Testis (tissue), 3 donors: ENCODE measurements around the gene RNF121. TPM values are rescaled to one million over a fixed set of nuclear protein-coding genes. Genes with fewer than 3 reads are reported as not detected.

ENCODE experiments used
- DNase-seq: peaks from one replicate; pipeline ENCODE4 v3.0.0-alpha.2; 2019
- H3K27ac ChIP-seq, 2 donors: fragments of 200-600 bp; sonication (generic); one replicate each; pipeline ENCODE4 v1.5.1; 2019
- H3K27me3 ChIP-seq: fragments of 200-600 bp; sonication (generic); one replicate; pipeline ENCODE4 v1.5.1; 2019
- H3K36me3 ChIP-seq: fragments of 200-600 bp; sonication (generic); one replicate; pipeline ENCODE4 v1.5.1; 2017; ENCODE audit warnings: low read depth; ENCODE audit errors: missing control alignments
- H3K4me1 ChIP-seq: fragments of 200-600 bp; sonication (generic); one replicate; pipeline ENCODE4 v1.5.1; 2019
- H3K4me3 ChIP-seq, 2 donors: fragments of 200-600 bp; sonication (generic); one replicate each; pipeline ENCODE4 v1.5.1; 2017 to 2019
- H3K9me3 ChIP-seq: fragments of 200-600 bp; sonication (generic); one replicate; pipeline ENCODE4 v1.5.1; 2017
- POLR2A ChIP-seq: fragments of 450-650 bp; IDR thresholded peaks from one replicate; pipeline ENCODE4 v1.6.1; 2017; ENCODE audit warnings: antibody characterized with exemption, mild to moderate bottlenecking, moderate library complexity
- WGBS, 2 donors: methylation state at CpG; one replicate each; pipeline ENCODE4 v1.1.5; 2018; 5-methylcytosine and 5-hydroxymethylcytosine counted together
- intact Hi-C: fragments of 100-400 bp; cut with DNase I; formaldehyde crosslinking; loops from one replicate; pipeline ENCODE4 v1.15.1; 2023; ENCODE audit warnings: low total_unique reads
- polyA plus RNA-seq: library from polyadenylated mRNA; stranded (reverse); fragments of 350-450 nt; fragmentation: Illumina TruSeq; extraction: RNeasy Lipid Tissue Mini Kit (QIAGEN cat#74804); gene quantifications from one replicate; pipeline ENCODE4 v1.2.3, GENCODE V29; 2014; ENCODE audit warnings: low read depth, low replicate concordance; ENCODE audit not compliant: insufficient read depth
- total RNA-seq, 2 donors: library from RNA; depleted of rRNA; stranded (reverse); fragments of >200 nt; gene quantifications; one replicate each; pipeline ENCODE4 v1.2.3, GENCODE V29; 2016
- TF ChIP-seq, protein P1 (sequence below), 3 experiments: fragments of 450-650 bp in 2 of 3; fragments of 200-600 bp in 1 of 3; sonication (generic) in 1 of 3; IDR thresholded peaks; one replicate each; pipeline ENCODE4 v1.5.1; 2016 to 2019; ENCODE audit warnings: antibody characterized with exemption in 3 of 3, mild to moderate bottlenecking in 2 of 3, moderate library complexity in 1 of 3

The RNF121 gene
- total and polyA plus RNA-seq, 3 donors from 2014 or later: 51.7 to 72.5 (median 54.4) TPM

DNA sequence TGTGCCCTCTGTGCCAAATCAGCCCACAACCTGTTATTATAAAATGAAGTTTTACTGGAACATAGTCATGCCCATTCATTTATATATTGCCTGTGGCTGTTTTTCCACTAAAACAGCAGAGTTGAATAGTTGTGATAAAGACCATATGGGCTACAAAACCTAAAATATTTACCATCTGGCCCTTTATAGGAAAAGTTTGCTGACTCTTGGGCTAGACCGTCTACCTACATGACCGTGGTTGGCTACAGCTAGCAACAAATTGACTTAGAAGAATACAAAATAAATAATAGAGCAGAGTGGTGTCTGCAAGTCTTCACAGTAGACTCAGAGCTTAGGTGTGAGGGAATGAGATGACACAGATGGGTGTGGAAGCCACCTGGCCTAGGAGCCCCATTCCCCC, 58.7 kb downstream of the RNF121 start:
- DNase-seq: no peak
- Histone ChIP-seq H3K27me3 (no peaks in the 10 kb centered on the region), H3K4me1 (no peaks in the 10 kb centered on the region), H3K27ac (no peak overlapping the region), H3K4me3 (no peak overlapping the region), H3K9me3 (no peaks in the 10 kb centered on the region), H3K36me3 (no peaks in the 10 kb centered on the region)
- no peak for TF ChIP-seq POLR2A
- intact Hi-C loops: no loop called here
- 35% methylated on average over 2 of the region's 2 CpGs for WGBS, 2 donors

DNA sequence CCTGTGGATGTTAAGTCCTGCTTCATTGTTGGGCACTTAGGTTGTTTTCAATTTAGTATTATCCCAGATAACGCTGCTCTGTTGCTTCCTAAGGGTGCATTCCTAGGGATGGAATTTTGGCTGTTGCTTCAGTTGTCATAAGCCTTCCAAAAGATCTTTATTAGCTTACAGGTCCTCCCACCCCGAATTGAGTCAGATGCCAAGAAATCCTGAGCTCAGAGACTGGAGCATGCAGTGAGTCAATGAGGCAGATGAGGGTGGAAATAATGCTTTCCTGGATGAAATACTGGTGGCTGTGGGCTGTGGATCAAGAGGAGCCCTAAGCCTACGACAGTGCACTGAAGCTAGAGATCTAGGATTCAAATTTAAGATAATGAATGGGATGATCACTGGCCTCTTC, 59.2 kb downstream of the RNF121 start:
- Histone ChIP-seq H3K36me3 (no peaks in the 10 kb centered on the region), H3K27ac (no peak overlapping the region), H3K9me3 (no peaks in the 10 kb centered on the region), H3K27me3 (no peaks in the 10 kb centered on the region), H3K4me3 (no peak overlapping the region), H3K4me1 (no peaks in the 10 kb centered on the region)
- intact Hi-C loops: no loop called here
- TF ChIP-seq, protein P1, sequence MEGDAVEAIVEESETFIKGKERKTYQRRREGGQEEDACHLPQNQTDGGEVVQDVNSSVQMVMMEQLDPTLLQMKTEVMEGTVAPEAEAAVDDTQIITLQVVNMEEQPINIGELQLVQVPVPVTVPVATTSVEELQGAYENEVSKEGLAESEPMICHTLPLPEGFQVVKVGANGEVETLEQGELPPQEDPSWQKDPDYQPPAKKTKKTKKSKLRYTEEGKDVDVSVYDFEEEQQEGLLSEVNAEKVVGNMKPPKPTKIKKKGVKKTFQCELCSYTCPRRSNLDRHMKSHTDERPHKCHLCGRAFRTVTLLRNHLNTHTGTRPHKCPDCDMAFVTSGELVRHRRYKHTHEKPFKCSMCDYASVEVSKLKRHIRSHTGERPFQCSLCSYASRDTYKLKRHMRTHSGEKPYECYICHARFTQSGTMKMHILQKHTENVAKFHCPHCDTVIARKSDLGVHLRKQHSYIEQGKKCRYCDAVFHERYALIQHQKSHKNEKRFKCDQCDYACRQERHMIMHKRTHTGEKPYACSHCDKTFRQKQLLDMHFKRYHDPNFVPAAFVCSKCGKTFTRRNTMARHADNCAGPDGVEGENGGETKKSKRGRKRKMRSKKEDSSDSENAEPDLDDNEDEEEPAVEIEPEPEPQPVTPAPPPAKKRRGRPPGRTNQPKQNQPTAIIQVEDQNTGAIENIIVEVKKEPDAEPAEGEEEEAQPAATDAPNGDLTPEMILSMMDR (IDR thresholded peaks at IDR 0.05): no peak
- TF ChIP-seq POLR2A: no peak
- no peak for DNase-seq
- 35 to 49% methylated on average over 3 of the region's 3 CpGs for WGBS, 2 donors

DNA sequence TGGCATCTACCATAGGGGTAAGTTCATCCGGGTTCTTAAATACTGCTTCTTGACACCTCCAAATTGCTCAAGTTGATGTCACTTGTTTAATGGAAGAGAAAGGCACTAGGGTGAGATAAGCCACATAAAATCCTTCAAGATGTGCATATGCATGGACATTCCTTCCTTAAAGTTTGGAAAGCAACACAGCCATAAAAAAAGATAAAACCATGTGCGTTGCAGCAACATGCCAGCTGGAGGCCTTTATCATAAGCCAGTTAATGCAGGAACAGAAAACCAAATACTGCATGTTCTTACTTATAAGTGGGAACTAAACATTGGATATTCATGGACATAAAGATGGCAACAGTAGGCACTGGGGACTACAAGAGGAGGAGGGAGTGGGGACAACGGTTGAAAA, 61.9 kb downstream of the RNF121 start:
- TF ChIP-seq POLR2A: no peak
- TF ChIP-seq, protein P1 (IDR thresholded peaks at IDR 0.05): no peak
- no peak overlapping the region for H3K27ac ChIP-seq
- H3K9me3 ChIP-seq: no peaks in the 10 kb centered on the region
- no peak overlapping the region for H3K4me3 ChIP-seq
- WGBS, 2 donors: 62 to 67% methylated on average over 3 of the region's 3 CpGs
- intact Hi-C loops: no loop called here
- no peaks in the 10 kb centered on the region for H3K36me3 ChIP-seq
- H3K27me3 ChIP-seq: no peaks in the 10 kb centered on the region
- no peaks in the 10 kb centered on the region for H3K4me1 ChIP-seq
- DNase-seq: no peak

DNA sequence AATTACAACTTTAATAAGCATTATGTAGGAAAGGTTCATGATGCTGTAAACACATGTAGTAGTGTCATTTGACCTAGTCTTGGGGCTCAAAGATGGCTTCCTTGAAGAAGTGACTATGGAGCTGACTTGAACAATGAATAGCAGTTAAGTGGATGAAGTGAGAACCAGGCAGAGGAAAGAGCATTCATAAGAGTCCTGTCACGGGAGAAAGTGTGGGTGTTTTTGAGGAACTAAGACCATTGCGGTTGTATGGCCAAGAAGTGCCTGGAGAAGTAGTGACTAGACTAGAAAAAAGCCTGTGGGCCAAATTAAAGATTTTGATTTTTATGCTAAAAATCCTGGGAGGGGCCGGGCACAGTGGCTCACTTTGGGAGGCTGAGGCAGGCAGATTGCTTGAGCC, 62.6 kb downstream of the RNF121 start:
- Histone ChIP-seq H3K4me1 (no peaks in the 10 kb centered on the region), H3K27ac (no peak overlapping the region), H3K9me3 (no peaks in the 10 kb centered on the region), H3K4me3 (no peak overlapping the region), H3K36me3 (no peaks in the 10 kb centered on the region), H3K27me3 (no peaks in the 10 kb centered on the region)
- TF ChIP-seq, protein P1 (IDR thresholded peaks at IDR 0.05): no peak
- no peak for TF ChIP-seq POLR2A
- 83 to 96% methylated on average over 3 of the region's 3 CpGs for WGBS, 2 donors
- intact Hi-C loops: no loop called here
- DNase-seq: no peak

DNA sequence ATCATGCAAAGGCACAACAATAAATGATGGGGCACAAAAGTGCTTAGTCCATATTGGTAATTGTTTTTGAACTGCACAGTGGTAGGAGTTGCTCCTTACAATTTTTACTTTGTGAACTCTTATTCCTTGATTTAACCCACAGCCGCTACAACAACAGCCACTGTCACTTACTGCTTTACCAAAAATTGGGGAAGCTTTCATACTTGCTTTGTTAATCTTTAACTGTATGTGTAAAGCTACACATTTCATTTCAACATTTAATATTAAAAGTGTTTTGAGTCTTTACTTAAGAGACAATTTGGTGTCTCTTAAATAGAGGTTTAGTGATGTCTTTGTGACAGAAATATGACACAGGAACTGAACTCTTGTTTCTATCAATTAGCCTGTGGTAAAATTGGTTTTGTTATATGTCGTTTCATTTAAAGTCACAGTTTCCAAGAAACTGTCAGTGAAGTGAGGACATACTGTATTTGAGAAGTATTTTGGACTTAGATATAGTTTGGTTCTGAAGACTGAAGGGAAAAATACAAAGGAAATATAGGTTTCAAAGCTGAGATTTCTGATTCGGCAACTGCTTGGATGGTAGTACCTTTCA, 63.4 kb downstream of the RNF121 start:
- 89 to 95% methylated on average over 3 of the region's 3 CpGs for WGBS, 2 donors
- H3K36me3 ChIP-seq: no peaks in the 10 kb centered on the region
- no peak for DNase-seq
- no peak for TF ChIP-seq POLR2A
- TF ChIP-seq, protein P1 (IDR thresholded peaks at IDR 0.05): no peak
- intact Hi-C loops: no loop called here
- no peak overlapping the region for H3K27ac ChIP-seq
- no peaks in the 10 kb centered on the region for H3K4me1 ChIP-seq
- H3K27me3 ChIP-seq: no peaks in the 10 kb centered on the region
- H3K9me3 ChIP-seq: no peaks in the 10 kb centered on the region
- no peak overlapping the region for H3K4me3 ChIP-seq
